HEK293 (cell line): Measurements from ENCODE around the gene HOXC5.

Source experiments
- BCL11A ChIP-seq: fragments of 450-650 bp; formaldehyde crosslinking; IDR thresholded peaks from 2 replicates; pipeline ENCODE4 v1.5.1; 2016; ENCODE audit warnings: low read depth, missing biosample characterization, missing genetic modification characterization
- EGR2 ChIP-seq: fragments of 450-650 bp; formaldehyde crosslinking; IDR thresholded peaks from 2 replicates; pipeline ENCODE4 v1.5.1; 2016; ENCODE audit warnings: low read depth, missing biosample characterization, missing genetic modification characterization
- FEZF1 ChIP-seq: fragments of 450-650 bp; formaldehyde crosslinking; IDR thresholded peaks from 2 replicates; pipeline ENCODE4 v1.5.1; 2016; ENCODE audit warnings: missing biosample characterization, missing genetic modification characterization
- PRDM1 ChIP-seq: fragments of 450-650 bp; formaldehyde crosslinking; IDR thresholded peaks from 2 replicates; pipeline ENCODE4; 2016; ENCODE audit warnings: missing biosample characterization, missing genetic modification characterization
- SP2 ChIP-seq: fragments of 450-650 bp; formaldehyde crosslinking; IDR thresholded peaks from 2 replicates; pipeline ENCODE4 v1.5.1; 2016; ENCODE audit warnings: missing biosample characterization, missing genetic modification characterization
- YY1 ChIP-seq: fragments of 450-650 bp; formaldehyde crosslinking; IDR thresholded peaks from 2 replicates; pipeline ENCODE4 v1.5.1; 2018; ENCODE audit warnings: missing biosample characterization, missing genetic modification characterization
- ZBTB8A ChIP-seq: fragments of 450-650 bp; formaldehyde crosslinking; IDR thresholded peaks from 2 replicates; pipeline ENCODE4 v1.5.1; 2016; ENCODE audit warnings: missing biosample characterization, missing genetic modification characterization
- ZIC2 ChIP-seq: fragments of 450-650 bp; formaldehyde crosslinking; IDR thresholded peaks from 2 replicates; pipeline ENCODE4 v1.5.1; 2016; ENCODE audit warnings: missing biosample characterization, missing genetic modification characterization
- ZNF114 ChIP-seq: fragments of 450-650 bp; formaldehyde crosslinking; IDR thresholded peaks from 2 replicates; pipeline ENCODE4 v1.5.0; 2017; ENCODE audit warnings: missing biosample characterization, missing genetic modification characterization
- ZNF132 ChIP-seq: fragments of 450-650 bp; formaldehyde crosslinking; IDR thresholded peaks from 2 replicates; pipeline ENCODE4 v1.5.1; 2017; ENCODE audit warnings: missing biosample characterization, missing genetic modification characterization, borderline replicate concordance
- ZNF174 ChIP-seq: fragments of 450-650 bp; formaldehyde crosslinking; IDR thresholded peaks from 2 replicates; pipeline ENCODE4 v1.5.0; 2017; ENCODE audit warnings: missing biosample characterization, mild to moderate bottlenecking, missing genetic modification characterization
- ZNF184 ChIP-seq: fragments of 450-650 bp; IDR thresholded peaks from 2 replicates; pipeline ENCODE4 v1.5.1; 2018; ENCODE audit warnings: missing biosample characterization, mild to moderate bottlenecking, missing genetic modification characterization
- ZNF202 ChIP-seq: fragments of 450-650 bp; formaldehyde crosslinking; IDR thresholded peaks from 2 replicates; pipeline ENCODE4 v1.5.1; 2016; ENCODE audit warnings: missing biosample characterization, missing genetic modification characterization, borderline replicate concordance
- ZNF324 ChIP-seq: fragments of 450-650 bp; formaldehyde crosslinking; IDR thresholded peaks from 2 replicates; pipeline ENCODE4 v1.5.1; 2016; ENCODE audit warnings: missing biosample characterization, missing genetic modification characterization
- ZNF423 ChIP-seq: fragments of 450-650 bp; formaldehyde crosslinking; IDR thresholded peaks from 2 replicates; pipeline ENCODE4 v1.5.1; 2016; ENCODE audit warnings: missing biosample characterization, missing genetic modification characterization
- ZNF433 ChIP-seq: fragments of 450-650 bp; formaldehyde crosslinking; IDR thresholded peaks from 2 replicates; pipeline ENCODE4 v1.5.1; 2016; ENCODE audit warnings: missing biosample characterization, missing genetic modification characterization, low read depth
- ZNF626 ChIP-seq: fragments of 450-650 bp; sonication (Bioruptor Pico); formaldehyde crosslinking; IDR thresholded peaks from 2 replicates; pipeline ENCODE4 v1.5.1; 2018; ENCODE audit warnings: missing biosample characterization, missing genetic modification characterization, inconsistent platforms
- ZNF654 ChIP-seq: fragments of 450-650 bp; formaldehyde crosslinking; IDR thresholded peaks from 2 replicates; pipeline ENCODE4 v1.5.1; 2016; ENCODE audit warnings: low read depth, missing biosample characterization, missing genetic modification characterization
- ZNF701 ChIP-seq: fragments of 450-650 bp; formaldehyde crosslinking; IDR thresholded peaks from 2 replicates; pipeline ENCODE4 v1.5.1; 2016; ENCODE audit warnings: missing biosample characterization, missing genetic modification characterization
- TF ChIP-seq, protein P1 (sequence below): fragments of 450-650 bp; formaldehyde crosslinking; IDR thresholded peaks from 2 replicates; pipeline ENCODE4 v1.5.1; 2016; ENCODE audit warnings: missing biosample characterization, missing genetic modification characterization
- TF ChIP-seq, protein P2 (sequence below): fragments of 450-650 bp; formaldehyde crosslinking; IDR thresholded peaks from 2 replicates; pipeline ENCODE4 v1.5.1; 2017; ENCODE audit warnings: missing biosample characterization, missing genetic modification characterization
- TF ChIP-seq, protein P3 (sequence below): fragments of 450-650 bp; formaldehyde crosslinking; IDR thresholded peaks from 2 replicates; pipeline ENCODE4 v1.5.1; 2016; ENCODE audit warnings: missing biosample characterization, missing genetic modification characterization
- TF ChIP-seq, protein P4 (sequence below): fragments of 450-650 bp; formaldehyde crosslinking; IDR thresholded peaks from 2 replicates; pipeline ENCODE4 v1.5.1; 2016; ENCODE audit warnings: missing biosample characterization, missing genetic modification characterization
- TF ChIP-seq, protein P5 (sequence below): fragments of 450-650 bp; formaldehyde crosslinking; IDR thresholded peaks from 2 replicates; pipeline ENCODE4; 2016; ENCODE audit warnings: missing biosample characterization, missing genetic modification characterization
- TF ChIP-seq, protein P6 (sequence below): fragments of 450-650 bp; formaldehyde crosslinking; IDR thresholded peaks from 2 replicates; pipeline ENCODE4 v1.5.1; 2016; ENCODE audit warnings: missing biosample characterization, missing genetic modification characterization
- TF ChIP-seq, protein P7 (sequence below): fragments of 450-650 bp; formaldehyde crosslinking; IDR thresholded peaks from 2 replicates; pipeline ENCODE4 v1.5.1; 2016; ENCODE audit warnings: missing biosample characterization, missing genetic modification characterization

HOXC5 gene

DNA sequence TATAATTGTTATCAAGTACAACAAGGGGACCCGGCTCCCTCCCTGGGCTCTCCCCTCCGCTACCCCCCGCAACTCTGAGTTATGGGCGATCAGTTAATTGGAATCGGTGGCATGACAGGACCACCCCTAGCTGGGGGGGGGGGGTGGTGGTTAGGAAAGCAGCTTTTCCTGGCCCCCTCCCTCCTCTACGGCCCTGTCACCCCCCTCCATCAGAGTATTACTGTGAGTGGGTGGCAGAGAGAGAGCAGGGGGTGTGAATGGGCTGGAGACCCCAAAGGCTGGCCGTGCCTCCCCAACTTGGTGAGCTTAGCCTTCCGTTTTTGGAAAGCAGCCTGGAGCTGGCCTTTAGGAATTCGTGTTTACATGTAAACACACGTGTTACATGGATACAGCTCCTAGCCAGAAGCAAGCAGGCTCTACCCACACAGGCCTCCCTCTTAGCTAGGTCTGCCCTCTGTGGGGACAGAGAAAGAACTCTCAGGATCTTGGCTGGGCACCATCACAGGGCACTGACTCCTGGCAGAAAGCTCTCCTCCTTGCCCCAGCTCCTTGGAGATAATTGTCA is 19.7 kb downstream of the HOXC5 start (continued):
- TF ChIP-seq, protein P1, sequence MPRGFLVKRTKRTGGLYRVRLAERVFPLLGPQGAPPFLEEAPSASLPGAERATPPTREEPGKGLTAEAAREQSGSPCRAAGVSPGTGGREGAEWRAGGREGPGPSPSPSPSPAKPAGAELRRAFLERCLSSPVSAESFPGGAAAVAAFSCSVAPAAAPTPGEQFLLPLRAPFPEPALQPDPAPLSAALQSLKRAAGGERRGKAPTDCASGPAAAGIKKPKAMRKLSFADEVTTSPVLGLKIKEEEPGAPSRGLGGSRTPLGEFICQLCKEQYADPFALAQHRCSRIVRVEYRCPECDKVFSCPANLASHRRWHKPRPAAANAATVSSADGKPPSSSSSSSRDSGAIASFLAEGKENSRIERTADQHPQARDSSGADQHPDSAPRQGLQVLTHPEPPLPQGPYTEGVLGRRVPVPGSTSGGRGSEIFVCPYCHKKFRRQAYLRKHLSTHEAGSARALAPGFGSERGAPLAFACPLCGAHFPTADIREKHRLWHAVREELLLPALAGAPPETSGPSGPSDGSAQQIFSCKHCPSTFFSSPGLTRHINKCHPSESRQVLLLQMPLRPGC (tag by site-specific recombination), result 0 out of 2 replicates have a peak, but pooled peaks have one; percentile 8
- TF ChIP-seq EGR2 (tag by site-specific recombination) (peak; percentile 9), ZNF433 (tag by site-specific recombination) (no peak), ZNF626 (no peak), ZIC2 (peak; percentile 5), ZNF654 (no peak), ZNF423 (tag by site-specific recombination) (peak; percentile 93), ZNF324 (tag by site-specific recombination) (no peak), ZNF184 (0 out of 2 replicates have a peak, but pooled peaks have one; percentile 3), FEZF1 (tag by site-specific recombination) (no peak; the same call in 1 of the 2 replicates), ZNF174 (tag by site-specific recombination) (no peak), ZNF202 (tag by site-specific recombination) (no peak), ZNF701 (tag by site-specific recombination) (no peak), YY1 (tag by site-specific recombination) (peak; percentile 8; the same call in 1 of the 2 replicates), BCL11A (tag by site-specific recombination) (0 out of 2 replicates have a peak, but pooled peaks have one; percentile 9), ZNF114 (tag by site-specific recombination) (no peak), PRDM1 (tag by site-specific recombination) (no peak), SP2 (tag by site-specific recombination) (no peak), ZBTB8A (no peak), ZNF132 (tag by site-specific recombination) (no peak)
- TF ChIP-seq, protein P2, sequence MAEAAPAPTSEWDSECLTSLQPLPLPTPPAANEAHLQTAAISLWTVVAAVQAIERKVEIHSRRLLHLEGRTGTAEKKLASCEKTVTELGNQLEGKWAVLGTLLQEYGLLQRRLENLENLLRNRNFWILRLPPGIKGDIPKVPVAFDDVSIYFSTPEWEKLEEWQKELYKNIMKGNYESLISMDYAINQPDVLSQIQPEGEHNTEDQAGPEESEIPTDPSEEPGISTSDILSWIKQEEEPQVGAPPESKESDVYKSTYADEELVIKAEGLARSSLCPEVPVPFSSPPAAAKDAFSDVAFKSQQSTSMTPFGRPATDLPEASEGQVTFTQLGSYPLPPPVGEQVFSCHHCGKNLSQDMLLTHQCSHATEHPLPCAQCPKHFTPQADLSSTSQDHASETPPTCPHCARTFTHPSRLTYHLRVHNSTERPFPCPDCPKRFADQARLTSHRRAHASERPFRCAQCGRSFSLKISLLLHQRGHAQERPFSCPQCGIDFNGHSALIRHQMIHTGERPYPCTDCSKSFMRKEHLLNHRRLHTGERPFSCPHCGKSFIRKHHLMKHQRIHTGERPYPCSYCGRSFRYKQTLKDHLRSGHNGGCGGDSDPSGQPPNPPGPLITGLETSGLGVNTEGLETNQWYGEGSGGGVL (tag by site-specific recombination), result peak; percentile 96
- TF ChIP-seq, protein P3, sequence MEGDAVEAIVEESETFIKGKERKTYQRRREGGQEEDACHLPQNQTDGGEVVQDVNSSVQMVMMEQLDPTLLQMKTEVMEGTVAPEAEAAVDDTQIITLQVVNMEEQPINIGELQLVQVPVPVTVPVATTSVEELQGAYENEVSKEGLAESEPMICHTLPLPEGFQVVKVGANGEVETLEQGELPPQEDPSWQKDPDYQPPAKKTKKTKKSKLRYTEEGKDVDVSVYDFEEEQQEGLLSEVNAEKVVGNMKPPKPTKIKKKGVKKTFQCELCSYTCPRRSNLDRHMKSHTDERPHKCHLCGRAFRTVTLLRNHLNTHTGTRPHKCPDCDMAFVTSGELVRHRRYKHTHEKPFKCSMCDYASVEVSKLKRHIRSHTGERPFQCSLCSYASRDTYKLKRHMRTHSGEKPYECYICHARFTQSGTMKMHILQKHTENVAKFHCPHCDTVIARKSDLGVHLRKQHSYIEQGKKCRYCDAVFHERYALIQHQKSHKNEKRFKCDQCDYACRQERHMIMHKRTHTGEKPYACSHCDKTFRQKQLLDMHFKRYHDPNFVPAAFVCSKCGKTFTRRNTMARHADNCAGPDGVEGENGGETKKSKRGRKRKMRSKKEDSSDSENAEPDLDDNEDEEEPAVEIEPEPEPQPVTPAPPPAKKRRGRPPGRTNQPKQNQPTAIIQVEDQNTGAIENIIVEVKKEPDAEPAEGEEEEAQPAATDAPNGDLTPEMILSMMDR (tag by site-specific recombination), result no peak
- TF ChIP-seq, protein P4, sequence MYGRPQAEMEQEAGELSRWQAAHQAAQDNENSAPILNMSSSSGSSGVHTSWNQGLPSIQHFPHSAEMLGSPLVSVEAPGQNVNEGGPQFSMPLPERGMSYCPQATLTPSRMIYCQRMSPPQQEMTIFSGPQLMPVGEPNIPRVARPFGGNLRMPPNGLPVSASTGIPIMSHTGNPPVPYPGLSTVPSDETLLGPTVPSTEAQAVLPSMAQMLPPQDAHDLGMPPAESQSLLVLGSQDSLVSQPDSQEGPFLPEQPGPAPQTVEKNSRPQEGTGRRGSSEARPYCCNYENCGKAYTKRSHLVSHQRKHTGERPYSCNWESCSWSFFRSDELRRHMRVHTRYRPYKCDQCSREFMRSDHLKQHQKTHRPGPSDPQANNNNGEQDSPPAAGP (tag by site-specific recombination), result no peak
- TF ChIP-seq, protein P5, sequence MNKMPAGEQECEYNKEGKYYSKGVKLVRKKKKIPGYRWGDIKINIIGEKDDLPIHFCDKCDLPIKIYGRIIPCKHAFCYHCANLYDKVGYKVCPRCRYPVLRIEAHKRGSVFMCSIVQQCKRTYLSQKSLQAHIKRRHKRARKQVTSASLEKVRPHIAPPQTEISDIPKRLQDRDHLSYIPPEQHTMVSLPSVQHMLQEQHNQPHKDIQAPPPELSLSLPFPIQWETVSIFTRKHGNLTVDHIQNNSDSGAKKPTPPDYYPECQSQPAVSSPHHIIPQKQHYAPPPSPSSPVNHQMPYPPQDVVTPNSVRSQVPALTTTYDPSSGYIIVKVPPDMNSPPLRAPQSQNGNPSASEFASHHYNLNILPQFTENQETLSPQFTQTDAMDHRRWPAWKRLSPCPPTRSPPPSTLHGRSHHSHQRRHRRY (tag by site-specific recombination), result no peak
- TF ChIP-seq, protein P6, sequence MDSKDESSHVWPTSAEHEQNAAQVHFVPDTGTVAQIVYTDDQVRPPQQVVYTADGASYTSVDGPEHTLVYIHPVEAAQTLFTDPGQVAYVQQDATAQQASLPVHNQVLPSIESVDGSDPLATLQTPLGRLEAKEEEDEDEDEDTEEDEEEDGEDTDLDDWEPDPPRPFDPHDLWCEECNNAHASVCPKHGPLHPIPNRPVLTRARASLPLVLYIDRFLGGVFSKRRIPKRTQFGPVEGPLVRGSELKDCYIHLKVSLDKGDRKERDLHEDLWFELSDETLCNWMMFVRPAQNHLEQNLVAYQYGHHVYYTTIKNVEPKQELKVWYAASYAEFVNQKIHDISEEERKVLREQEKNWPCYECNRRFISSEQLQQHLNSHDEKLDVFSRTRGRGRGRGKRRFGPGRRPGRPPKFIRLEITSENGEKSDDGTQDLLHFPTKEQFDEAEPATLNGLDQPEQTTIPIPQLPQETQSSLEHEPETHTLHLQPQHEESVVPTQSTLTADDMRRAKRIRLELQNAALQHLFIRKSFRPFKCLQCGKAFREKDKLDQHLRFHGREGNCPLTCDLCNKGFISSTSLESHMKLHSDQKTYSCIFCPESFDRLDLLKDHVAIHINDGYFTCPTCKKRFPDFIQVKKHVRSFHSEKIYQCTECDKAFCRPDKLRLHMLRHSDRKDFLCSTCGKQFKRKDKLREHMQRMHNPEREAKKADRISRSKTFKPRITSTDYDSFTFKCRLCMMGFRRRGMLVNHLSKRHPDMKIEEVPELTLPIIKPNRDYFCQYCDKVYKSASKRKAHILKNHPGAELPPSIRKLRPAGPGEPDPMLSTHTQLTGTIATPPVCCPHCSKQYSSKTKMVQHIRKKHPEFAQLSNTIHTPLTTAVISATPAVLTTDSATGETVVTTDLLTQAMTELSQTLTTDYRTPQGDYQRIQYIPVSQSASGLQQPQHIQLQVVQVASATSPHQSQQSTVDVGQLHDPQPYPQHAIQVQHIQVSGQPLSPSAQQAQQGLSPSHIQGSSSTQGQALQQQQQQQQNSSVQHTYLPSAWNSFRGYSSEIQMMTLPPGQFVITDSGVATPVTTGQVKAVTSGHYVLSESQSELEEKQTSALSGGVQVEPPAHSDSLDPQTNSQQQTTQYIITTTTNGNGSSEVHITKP (tag by site-specific recombination), result peak; percentile 68
- TF ChIP-seq, protein P7, sequence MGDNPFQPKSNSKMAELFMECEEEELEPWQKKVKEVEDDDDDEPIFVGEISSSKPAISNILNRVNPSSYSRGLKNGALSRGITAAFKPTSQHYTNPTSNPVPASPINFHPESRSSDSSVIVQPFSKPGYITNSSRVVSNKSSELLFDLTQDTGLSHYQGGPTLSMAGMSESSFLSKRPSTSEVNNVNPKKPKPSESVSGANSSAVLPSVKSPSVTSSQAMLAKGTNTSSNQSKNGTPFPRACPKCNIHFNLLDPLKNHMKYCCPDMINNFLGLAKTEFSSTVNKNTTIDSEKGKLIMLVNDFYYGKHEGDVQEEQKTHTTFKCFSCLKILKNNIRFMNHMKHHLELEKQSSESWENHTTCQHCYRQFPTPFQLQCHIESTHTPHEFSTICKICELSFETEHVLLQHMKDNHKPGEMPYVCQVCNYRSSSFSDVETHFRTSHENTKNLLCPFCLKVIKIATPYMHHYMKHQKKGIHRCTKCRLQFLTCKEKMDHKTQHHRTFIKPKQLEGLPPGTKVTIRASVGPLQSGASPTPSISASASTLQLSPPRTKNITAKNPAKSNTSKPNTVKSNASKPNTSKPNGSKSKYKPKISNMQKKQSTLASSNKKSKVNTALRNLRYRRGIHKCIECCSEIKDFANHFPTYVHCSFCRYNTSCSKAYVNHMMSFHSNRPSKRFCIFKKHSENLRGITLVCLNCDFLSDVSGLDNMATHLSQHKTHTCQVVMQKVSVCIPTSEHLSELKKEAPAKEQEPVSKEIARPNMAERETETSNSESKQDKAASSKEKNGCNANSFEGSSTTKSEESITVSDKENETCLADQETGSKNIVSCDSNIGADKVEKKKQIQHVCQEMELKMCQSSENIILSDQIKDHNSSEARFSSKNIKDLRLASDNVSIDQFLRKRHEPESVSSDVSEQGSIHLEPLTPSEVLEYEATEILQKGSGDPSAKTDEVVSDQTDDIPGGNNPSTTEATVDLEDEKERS (tag by site-specific recombination), result no peak
